Measurements from ENCODE around the gene TMEM52. TPM values are rescaled to one million over a fixed set of nuclear protein-coding genes. Genes with fewer than 3 reads are reported as not detected.
"Not testable (repeated sequence)": the region's sequence is repeated elsewhere in the genome, so short reads cannot be mapped to it uniquely, and the experiment has no call there.

TMEM52 gene
- total RNA-seq, 1 donor from 2014 or later: 0.67 TPM

DNA sequence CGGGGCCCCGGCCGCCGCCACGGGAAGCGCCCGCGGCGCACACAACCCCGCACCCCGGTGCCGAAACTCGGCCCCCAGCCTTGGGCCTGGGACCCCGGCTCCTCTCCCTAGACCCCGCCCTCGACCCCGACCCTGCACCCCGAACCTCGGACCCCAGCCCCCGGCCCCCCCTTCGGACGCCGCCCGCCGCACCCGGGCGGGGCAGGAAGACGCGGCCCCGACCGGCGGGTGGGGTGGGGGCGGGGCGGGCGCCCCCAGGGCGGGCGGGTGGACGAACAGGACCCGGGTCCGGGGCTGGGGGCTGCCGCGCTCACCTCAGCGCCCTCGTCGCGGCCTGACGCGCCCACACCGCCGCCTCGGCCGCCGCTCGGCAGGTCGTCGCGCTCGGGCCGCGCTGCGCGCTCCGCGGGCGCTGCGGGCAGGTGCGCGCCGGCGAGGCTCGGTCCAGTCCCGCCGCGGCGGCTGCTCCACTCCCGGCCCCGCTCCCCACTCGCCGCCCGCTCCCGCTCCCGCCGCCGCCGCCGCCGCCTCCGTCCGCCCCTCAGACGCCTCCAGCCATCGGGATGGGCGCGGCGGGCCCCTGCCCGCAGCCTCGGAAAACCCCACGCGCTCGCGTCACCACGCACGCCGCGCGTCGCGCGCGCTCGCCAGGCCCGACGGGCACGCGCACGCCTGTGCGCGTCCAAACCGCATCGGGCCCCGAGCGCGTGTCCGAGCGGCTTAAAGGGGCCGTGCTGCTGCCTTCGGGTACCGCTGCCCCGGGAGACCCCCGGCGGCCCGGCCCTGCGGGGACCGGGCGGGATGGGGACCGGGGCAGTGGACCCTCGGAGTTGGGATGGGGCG, 28.4 kb downstream of the TMEM52 start, which contains the start of gene GNB1:
TSS of gene GNB1 (minus strand) at position 582 of the 843 bp plus-strand sequence. CDS start 65,634 bp downstream, outside the sequence.
- peak; percentile 94 for DNase-seq (ENCODE audit: low spot score)
- peak within 1 kb of the TSS; percentile 86 for H3K27ac Mint-ChIP-seq (ENCODE audit: unreplicated experiment)

DNA sequence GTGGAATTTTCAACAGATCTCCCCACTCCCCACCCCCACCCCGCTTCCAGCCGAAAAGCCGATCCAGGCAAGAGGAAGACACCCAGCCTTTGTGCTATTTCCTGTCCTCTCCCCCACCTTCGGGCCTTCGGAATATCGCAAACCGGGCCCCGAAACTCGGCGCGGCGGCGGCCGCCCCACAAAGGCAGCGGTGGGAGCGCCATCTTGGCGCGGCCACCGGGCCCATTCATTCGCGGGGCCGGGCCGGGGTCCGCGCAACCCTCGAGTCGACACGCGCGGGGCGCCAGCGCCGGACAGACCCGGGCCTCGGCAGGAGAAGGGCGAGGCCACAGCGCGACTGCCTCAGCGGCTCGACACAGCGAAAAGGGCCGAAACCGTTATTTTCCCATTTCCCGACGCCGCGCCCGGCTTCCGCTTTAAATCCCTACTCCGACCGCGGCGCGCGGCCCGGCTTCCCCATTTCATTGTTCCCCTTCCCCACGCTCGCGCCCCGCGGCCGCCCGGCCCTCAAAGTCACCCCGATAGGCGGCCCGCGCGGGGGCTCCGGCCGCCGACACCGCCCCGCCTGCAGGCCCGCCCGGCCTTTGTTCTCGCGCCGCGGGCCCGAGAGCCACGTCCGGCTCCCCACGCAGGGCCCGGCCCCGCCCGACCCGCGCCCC, 29.1 kb downstream of the TMEM52 start:
- TF ChIP-seq, protein P1, sequence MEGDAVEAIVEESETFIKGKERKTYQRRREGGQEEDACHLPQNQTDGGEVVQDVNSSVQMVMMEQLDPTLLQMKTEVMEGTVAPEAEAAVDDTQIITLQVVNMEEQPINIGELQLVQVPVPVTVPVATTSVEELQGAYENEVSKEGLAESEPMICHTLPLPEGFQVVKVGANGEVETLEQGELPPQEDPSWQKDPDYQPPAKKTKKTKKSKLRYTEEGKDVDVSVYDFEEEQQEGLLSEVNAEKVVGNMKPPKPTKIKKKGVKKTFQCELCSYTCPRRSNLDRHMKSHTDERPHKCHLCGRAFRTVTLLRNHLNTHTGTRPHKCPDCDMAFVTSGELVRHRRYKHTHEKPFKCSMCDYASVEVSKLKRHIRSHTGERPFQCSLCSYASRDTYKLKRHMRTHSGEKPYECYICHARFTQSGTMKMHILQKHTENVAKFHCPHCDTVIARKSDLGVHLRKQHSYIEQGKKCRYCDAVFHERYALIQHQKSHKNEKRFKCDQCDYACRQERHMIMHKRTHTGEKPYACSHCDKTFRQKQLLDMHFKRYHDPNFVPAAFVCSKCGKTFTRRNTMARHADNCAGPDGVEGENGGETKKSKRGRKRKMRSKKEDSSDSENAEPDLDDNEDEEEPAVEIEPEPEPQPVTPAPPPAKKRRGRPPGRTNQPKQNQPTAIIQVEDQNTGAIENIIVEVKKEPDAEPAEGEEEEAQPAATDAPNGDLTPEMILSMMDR (IDR thresholded peaks at IDR 0.05): no peak
- no peak for DNase-seq (ENCODE audit: low spot score)
- Mint-ChIP-seq H3K4me1 (ENCODE audit: low read depth) (peaks cover 47% of the 10 kb centered on the region), H3K4me3 (ENCODE audit: unreplicated experiment) (peak overlapping the region; percentile 85), H3K27me3 (ENCODE audit: low read depth) (no peaks in the 10 kb centered on the region), H3K27ac (ENCODE audit: unreplicated experiment) (peak overlapping the region; percentile 88), H3K36me3 (ENCODE audit: low read depth) (no peaks in the 10 kb centered on the region), H3K9me3 (ENCODE audit: low read depth) (no peaks in the 10 kb centered on the region)

More for the DNA sequence above, 28.4 kb downstream of the TMEM52 start, which contains the start of gene GNB1:
- Mint-ChIP-seq H3K36me3 (ENCODE audit: low read depth) (no peaks in the 10 kb centered on the region), H3K9me3 (ENCODE audit: low read depth) (no peaks in the 10 kb centered on the region), H3K4me1 (ENCODE audit: low read depth) (peaks cover 49% of the 10 kb centered on the region), H3K27me3 (ENCODE audit: low read depth) (no peaks in the 10 kb centered on the region), H3K4me3 (ENCODE audit: unreplicated experiment) (peak within 1 kb of the TSS; percentile 85)
- TF ChIP-seq, protein P1 (IDR thresholded peaks at IDR 0.05): no peak

DNA sequence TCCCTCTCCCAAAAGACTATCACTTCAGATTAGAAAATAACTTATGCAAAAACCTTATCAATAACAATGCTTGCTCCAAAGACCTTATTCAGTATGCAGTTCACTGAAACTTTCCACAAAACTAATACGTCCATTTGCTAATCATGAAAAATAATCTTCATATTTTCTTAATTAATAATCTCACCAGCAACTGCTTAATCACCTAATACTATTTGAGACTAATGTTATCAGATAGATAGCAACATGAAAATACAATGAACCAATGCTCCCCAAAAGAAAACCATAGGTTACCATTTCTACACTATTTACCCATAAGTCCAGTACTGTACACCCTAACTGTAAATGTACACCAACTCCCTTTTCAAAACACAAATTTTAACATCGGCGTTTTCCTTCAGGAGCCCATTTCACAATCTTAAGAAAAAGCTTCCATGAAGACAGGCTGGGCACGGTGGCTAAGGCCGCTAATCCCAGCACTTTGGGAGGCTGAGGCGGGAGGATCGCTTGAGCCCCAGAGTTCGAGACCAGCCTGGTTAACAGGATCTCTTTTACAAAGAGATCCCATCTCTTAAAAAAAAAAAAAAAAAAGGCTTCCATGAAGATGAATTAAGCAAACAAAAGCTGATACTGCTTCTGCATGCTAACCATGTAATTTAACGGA, 29.9 kb downstream of the TMEM52 start:
- no peak for DNase-seq (ENCODE audit: low spot score)
- Mint-ChIP-seq H3K9me3 (ENCODE audit: low read depth) (no peaks in the 10 kb centered on the region), H3K36me3 (ENCODE audit: low read depth) (no peaks in the 10 kb centered on the region), H3K27ac (ENCODE audit: unreplicated experiment) (peak overlapping the region; percentile 88), H3K4me3 (ENCODE audit: unreplicated experiment) (peak overlapping the region; percentile 85), H3K27me3 (ENCODE audit: low read depth) (no peaks in the 10 kb centered on the region), H3K4me1 (ENCODE audit: low read depth) (peaks cover 44% of the 10 kb centered on the region)
- TF ChIP-seq, protein P1 (IDR thresholded peaks at IDR 0.05): no peak

DNA sequence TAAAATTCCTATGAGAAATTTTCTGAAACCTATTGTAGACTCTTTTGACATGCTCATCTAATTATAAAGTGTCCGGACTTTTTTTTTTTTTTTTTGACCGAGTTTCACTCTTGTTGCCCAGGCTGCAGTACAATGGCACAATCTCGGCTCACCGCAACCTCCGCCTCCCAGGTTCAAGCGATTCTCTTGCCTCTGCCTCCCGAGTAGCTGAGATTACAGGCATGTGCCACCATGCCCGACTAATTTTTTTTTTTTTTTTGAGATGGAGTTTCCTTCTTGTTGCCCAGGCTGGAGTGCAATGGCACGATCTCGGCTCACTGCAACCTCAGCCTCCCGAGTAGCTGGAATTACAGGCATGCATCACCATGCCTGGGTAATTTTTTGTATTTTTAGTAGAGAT, 35.2 kb downstream of the TMEM52 start:
- not testable (repeated sequence) for DNase-seq (ENCODE audit: low spot score); H3K4me3 Mint-ChIP-seq (ENCODE audit: unreplicated experiment); H3K9me3 Mint-ChIP-seq (ENCODE audit: low read depth); H3K36me3 Mint-ChIP-seq (ENCODE audit: low read depth); H3K27me3 Mint-ChIP-seq (ENCODE audit: low read depth)
- Mint-ChIP-seq H3K27ac (ENCODE audit: unreplicated experiment) (peak overlapping the region; percentile 89), H3K4me1 (ENCODE audit: low read depth) (peaks cover 76% of the 10 kb centered on the region)

DNA sequence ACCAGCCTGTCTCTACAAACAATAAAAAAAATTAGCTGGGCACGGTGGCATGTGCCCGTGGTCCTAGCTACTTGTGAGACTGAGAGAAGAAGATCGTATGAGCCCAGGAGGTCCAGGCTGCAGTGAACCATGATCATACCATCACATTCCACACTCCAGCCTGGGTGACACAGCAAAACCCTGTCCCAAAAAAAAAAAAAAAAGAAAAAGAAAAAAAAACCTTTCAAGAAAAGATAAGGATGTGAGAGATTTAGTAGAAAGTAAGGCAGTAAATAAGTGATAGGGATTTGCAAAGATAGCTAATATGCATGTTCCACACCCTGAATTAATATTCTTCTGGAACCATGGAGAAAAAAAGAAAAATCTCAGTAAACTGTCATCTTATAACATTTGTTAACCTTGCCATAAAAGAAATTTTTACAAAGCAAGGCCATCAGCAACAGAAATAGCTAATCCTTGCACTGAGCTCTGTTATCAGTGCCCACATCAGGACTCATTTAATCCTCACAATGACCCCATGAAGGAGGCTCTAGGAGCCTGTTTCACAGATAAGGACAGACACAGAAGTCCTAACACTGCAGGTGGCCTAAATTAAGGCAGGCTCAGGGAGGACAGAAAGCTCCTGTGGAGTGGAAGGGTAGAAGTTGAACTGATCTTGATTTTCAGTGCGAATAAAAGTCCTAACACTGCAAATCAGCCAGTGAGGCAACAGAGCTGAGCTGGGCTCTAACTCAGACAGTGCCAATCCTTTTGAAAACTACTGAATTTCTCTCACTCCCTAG, 35.8 kb downstream of the TMEM52 start:
- H3K27me3 Mint-ChIP-seq (ENCODE audit: low read depth): no peaks in the 10 kb centered on the region
- no peak overlapping the region for H3K4me3 Mint-ChIP-seq (ENCODE audit: unreplicated experiment)
- peak overlapping the region; percentile 89 for H3K27ac Mint-ChIP-seq (ENCODE audit: unreplicated experiment)
- TF ChIP-seq, protein P1 (IDR thresholded peaks at IDR 0.05): no peak
- no peaks in the 10 kb centered on the region for H3K9me3 Mint-ChIP-seq (ENCODE audit: low read depth)
- no peak for DNase-seq (ENCODE audit: low spot score)
- H3K4me1 Mint-ChIP-seq (ENCODE audit: low read depth): peaks cover 76% of the 10 kb centered on the region
- H3K36me3 Mint-ChIP-seq (ENCODE audit: low read depth): peaks cover 5% of the 10 kb centered on the region
